ENCODE measurements around the gene MAVS.

MAVS gene

DNA sequence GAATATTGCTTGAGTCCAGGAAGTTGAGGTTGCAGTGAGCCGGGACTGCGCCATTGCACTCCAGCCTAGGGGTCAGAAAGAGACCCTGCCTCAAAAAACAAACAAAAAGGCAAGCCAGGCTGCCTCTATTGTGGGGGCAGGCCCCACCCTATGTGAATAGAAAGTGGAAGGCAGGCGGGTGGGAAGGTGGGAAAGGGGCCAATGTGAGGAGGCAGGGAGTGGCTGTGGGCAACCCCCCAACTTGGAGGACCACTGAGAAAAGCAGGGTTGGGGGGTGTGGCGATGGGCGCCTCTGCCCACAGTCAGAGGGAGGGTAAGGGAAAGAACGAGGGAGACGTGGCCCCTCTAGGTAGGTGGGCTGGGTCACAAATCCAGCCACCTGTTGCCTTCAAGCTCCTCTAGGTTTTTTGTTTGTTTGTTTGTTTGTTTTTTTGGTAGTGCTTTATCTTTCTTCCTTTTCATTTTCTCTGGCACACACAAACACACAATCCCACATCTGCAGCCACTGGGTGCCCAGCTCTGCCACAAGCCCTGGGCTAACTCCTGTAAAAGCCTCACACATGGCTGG lies 31.6 kb upstream of the MAVS start:
- H3K27ac ChIP-seq (replicated peaks): no peak overlapping the region
- TF ChIP-seq GABPA (IDR thresholded peaks at IDR 0.05; ENCODE audit: low read depth) (no peak), REST (IDR thresholded peaks at IDR 0.05; ENCODE audit: insufficient replicate concordance, low read depth) (no peak), SPI1 (IDR thresholded peaks at IDR 0.05; ENCODE audit: borderline replicate concordance, low read depth) (no peak), CTCF (IDR thresholded peaks at IDR 0.05; ENCODE audit: insufficient read depth, low read length) (no peak), POLR2AphosphoS5 (IDR thresholded peaks at IDR 0.05; ENCODE audit: low read depth) (no peak)
- no peaks in the 10 kb centered on the region for H3K27me3 ChIP-seq (ENCODE audit: insufficient read depth, poor library complexity, severe bottlenecking)
- no peak for DNase-seq (ENCODE audit: low read depth in 1 of 2, low spot score in 1 of 2)
- H3K4me3 ChIP-seq (replicated peaks; ENCODE audit: insufficient read depth, low read length): no peak overlapping the region

DNA sequence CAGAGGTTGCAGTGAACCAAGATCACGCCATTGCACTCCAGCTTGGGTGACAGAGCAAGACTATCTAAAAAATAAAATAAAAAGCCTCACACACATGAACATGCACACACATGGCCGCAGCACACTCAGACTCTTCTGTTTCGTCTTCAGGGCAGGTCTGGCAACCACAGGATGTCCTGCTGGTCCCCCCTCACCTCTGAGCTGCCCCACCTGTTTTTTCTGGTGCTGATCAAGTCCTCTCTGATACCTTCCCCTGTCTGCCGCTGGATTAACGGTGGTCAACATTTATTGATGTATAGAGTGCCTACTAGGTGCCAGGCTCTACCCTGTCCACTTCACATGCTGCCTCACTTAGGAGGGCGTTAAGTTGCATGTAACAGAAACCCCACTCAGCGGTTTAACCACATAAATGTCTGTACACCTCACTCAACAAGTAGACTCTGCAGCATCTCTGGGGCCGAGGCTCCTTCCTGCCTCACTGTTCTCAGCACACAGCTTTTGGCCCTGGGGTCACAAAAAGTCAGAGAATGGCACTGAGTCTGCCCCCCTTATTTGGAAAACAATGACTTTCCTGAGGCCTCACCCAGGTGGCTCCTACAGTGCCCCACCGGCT lies 30.8 kb upstream of the MAVS start:
- TF ChIP-seq POLR2AphosphoS5 (IDR thresholded peaks at IDR 0.05; ENCODE audit: low read depth) (no peak), REST (IDR thresholded peaks at IDR 0.05; ENCODE audit: insufficient replicate concordance, low read depth) (no peak), CTCF (IDR thresholded peaks at IDR 0.05; ENCODE audit: insufficient read depth, low read length) (no peak), GABPA (IDR thresholded peaks at IDR 0.05; ENCODE audit: low read depth) (no peak)
- Histone ChIP-seq H3K27ac (replicated peaks) (no peak overlapping the region), H3K27me3 (ENCODE audit: insufficient read depth, poor library complexity, severe bottlenecking) (no peaks in the 10 kb centered on the region), H3K4me3 (replicated peaks; ENCODE audit: insufficient read depth, low read length) (no peak overlapping the region)
- no peak for DNase-seq (ENCODE audit: low read depth in 1 of 2, low spot score in 1 of 2)

DNA sequence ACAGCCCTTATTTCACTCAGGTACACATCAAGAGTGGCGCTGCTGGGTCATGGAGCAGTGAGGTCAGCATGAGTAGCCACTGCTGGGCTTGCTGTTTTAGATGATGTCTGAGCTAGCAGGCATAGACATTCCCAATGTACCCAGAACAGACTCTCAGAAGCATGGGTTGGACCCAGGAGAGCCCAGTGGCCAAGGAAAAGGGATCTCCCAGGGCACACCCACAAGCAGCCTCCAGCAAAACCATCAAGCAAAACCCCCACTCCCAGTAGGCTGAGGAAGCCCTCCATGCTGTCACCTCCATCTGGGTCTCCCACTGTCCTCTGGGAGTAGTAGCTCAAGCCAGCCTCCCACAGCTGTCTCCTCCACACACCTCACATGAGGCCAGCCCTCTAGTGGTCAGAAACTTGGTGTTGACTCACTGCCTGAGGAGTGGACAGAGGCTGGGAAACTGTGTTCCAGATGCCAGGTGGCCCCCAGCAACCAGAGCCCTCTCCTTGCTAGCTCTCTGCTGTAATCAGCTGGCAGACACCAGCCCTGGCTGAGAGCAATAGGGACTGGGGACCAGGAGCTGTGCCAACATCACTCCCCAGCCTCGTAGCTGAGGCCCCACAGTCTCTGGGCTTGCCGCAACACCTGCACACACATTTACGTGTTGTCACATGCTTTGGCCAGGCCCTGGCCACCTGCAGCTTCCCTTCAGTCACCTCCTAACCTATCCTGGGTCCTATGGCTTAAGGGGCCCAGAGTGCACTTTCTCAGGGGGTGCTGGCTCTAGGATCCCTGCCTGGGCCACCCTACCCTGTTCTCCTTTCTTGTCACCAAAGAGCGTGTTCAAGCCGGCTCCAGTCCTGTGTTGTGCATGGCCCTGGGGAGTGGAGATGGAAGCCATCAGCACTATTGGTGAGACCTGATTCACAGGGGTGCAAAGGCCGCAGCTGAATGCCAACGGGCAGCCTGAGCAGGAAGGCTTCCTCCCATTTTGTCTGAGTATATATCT lies 28.2 kb upstream of the MAVS start:
- no peak overlapping the region for H3K4me3 ChIP-seq (replicated peaks; ENCODE audit: insufficient read depth, low read length)
- H3K27me3 ChIP-seq (ENCODE audit: insufficient read depth, poor library complexity, severe bottlenecking): no peaks in the 10 kb centered on the region
- TF ChIP-seq SPI1 (IDR thresholded peaks at IDR 0.05; ENCODE audit: borderline replicate concordance, low read depth) (no peak), CTCF (IDR thresholded peaks at IDR 0.05; ENCODE audit: insufficient read depth, low read length) (peak; percentile 50), POLR2AphosphoS5 (IDR thresholded peaks at IDR 0.05; ENCODE audit: low read depth) (no peak)
- no peak overlapping the region for H3K27ac ChIP-seq (replicated peaks)
- DNase-seq (ENCODE audit: low read depth in 1 of 2, low spot score in 1 of 2): peak; percentile 44 to 73
